ENCODE measurements around the gene FOXF1.

Gene FOXF1

DNA sequence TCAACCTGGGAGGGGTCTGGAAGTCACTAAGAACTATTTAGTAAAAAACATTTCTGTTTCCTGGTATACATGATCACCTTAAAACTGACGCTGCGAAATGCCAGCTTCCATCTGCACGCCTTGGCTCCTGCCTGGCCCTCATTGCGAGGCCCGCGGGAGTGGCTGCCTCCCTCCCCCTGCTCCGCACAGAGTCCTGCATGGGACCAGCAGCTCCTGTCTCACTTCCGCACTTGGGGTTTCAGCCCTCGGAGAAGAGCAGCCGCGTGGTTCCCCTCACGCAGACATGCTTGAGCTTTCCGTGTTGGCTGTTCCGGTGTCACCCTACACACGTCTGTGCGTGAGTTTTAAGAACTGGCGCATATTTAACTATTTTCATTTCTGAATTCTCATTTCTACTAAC is 26.3 kb downstream of the FOXF1 start:
- TF ChIP-seq, protein P1, sequence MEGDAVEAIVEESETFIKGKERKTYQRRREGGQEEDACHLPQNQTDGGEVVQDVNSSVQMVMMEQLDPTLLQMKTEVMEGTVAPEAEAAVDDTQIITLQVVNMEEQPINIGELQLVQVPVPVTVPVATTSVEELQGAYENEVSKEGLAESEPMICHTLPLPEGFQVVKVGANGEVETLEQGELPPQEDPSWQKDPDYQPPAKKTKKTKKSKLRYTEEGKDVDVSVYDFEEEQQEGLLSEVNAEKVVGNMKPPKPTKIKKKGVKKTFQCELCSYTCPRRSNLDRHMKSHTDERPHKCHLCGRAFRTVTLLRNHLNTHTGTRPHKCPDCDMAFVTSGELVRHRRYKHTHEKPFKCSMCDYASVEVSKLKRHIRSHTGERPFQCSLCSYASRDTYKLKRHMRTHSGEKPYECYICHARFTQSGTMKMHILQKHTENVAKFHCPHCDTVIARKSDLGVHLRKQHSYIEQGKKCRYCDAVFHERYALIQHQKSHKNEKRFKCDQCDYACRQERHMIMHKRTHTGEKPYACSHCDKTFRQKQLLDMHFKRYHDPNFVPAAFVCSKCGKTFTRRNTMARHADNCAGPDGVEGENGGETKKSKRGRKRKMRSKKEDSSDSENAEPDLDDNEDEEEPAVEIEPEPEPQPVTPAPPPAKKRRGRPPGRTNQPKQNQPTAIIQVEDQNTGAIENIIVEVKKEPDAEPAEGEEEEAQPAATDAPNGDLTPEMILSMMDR (IDR thresholded peaks at IDR 0.05; ENCODE audit: low read depth, low read length, missing control alignments) = no peak
- in situ Hi-C loops (cut with HindIII; ENCODE audit: low pct_ligation_motif_present, low sequenced_read_pairs) = no loop called here
- H3K36me3 ChIP-seq (replicated peaks) = peaks cover 35% of the 10 kb centered on the region
- no peak overlapping the region for H3K4me3 ChIP-seq (ENCODE audit: low read depth, low read length)
- DNase-seq = no peak
- no peak overlapping the region for H3K27ac ChIP-seq
- no peaks in the 10 kb centered on the region for H3K27me3 ChIP-seq (replicated peaks)

DNA sequence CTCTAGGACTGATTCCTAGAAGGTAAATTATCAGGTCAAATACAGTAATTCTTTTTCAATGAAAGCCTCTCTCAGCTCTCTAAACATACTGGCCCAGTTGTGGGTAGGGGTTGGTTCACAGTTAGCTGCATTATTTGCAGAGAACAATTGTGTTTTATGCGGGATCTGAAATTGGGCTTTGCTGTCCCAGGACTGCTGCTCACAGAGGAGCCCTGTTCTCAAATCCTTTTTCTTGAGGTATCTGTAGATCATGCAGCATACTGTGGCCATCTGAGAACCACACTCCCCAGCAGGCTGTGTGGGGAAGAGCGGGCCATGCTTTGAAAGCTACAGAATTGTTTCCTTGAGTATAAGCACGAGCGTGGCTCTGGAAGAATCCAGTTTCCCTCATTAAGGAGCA is 27.2 kb downstream of the FOXF1 start:
- Histone ChIP-seq H3K36me3 (replicated peaks) (peaks cover 40% of the 10 kb centered on the region), H3K27me3 (replicated peaks) (no peaks in the 10 kb centered on the region), H3K4me3 (ENCODE audit: low read depth, low read length) (no peak overlapping the region), H3K27ac (no peak overlapping the region)
- TF ChIP-seq, protein P1 (IDR thresholded peaks at IDR 0.05; ENCODE audit: low read depth, low read length, missing control alignments) = no peak
- in situ Hi-C loops (cut with HindIII; ENCODE audit: low pct_ligation_motif_present, low sequenced_read_pairs) = no loop called here
- DNase-seq = no peak

DNA sequence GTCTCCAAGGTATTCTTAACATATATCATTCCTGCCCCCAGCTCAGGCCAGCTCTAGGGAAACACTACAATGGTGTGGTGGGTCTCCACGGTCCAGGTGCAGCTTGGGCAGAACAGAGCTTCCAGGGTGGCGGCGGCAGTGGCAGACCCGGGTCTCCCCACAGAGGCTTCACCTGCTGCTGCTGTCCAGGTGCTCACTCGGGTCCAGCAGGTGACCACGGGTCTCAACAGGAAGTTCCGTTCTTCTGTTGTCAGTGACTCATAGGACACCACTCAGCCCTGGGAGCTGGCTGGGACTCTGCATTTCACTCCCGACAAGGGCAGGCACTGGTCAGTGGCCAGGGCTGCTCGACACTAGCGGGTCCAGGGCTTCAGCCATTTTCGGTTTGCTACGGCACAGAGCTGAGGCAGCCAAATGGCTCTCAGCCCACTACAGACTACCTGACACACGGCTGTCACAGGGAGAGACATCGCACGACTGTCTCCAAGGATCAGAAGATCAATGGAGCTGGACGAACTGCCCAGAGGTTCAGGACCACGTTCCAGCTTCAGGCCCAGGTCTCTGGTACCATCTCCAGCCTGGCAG is 28.0 kb downstream of the FOXF1 start:
- TF ChIP-seq, protein P1 (IDR thresholded peaks at IDR 0.05; ENCODE audit: low read depth, low read length, missing control alignments) = no peak
- no peaks in the 10 kb centered on the region for H3K27me3 ChIP-seq (replicated peaks)
- no peak overlapping the region for H3K4me3 ChIP-seq (ENCODE audit: low read depth, low read length)
- peaks cover 40% of the 10 kb centered on the region for H3K36me3 ChIP-seq (replicated peaks)
- DNase-seq = no peak
- in situ Hi-C loops (cut with HindIII; ENCODE audit: low pct_ligation_motif_present, low sequenced_read_pairs) = no loop called here
- no peak overlapping the region for H3K27ac ChIP-seq

DNA sequence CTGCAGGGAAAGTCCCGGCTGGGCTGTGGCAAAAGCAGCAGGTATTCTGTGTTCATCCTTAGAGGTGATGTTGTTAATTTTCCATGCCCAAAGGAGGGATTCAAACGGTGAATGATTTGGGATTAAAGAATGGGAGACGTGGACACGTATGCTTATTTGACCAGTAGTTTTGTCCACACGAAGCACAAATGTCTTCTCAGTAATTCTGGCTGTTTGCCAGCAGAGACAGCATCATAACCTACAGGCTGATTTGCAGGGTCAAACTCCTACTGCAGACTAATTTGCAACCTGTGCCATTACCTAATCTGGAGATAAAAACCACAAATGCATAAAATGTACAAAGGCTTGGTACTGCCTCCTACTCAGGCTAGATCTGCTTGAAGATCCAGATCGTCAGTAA is 30.6 kb downstream of the FOXF1 start:
- no peaks in the 10 kb centered on the region for H3K27me3 ChIP-seq (replicated peaks)
- H3K36me3 ChIP-seq (replicated peaks) = peaks cover 43% of the 10 kb centered on the region
- in situ Hi-C loops (cut with HindIII; ENCODE audit: low pct_ligation_motif_present, low sequenced_read_pairs) = no loop called here
- no peak overlapping the region for H3K4me3 ChIP-seq (ENCODE audit: low read depth, low read length)
- TF ChIP-seq, protein P1 (IDR thresholded peaks at IDR 0.05; ENCODE audit: low read depth, low read length, missing control alignments) = no peak
- DNase-seq = no peak
- H3K27ac ChIP-seq = no peak overlapping the region

DNA sequence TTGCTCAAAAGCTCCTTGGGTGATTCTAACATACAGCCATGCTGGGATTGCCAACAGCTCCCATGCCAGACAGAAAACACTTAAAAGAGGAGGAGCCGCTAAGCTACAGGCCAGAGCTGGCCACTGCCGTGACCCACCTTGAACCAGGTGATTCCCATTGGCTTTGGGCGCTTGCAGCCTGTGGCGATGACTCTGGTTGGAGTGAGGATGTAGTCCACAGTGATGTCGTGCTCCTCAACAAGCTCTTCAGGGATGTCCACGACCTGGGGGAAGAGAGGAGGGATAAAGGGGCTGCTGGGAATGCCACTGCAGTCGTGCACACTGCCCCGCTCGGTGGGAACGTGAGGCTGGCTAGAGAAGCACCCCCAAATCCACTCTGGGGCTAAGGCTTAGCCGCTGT is 31.2 kb downstream of the FOXF1 start:
- Histone ChIP-seq H3K4me3 (ENCODE audit: low read depth, low read length) (no peak overlapping the region), H3K27me3 (replicated peaks) (no peaks in the 10 kb centered on the region), H3K27ac (no peak overlapping the region), H3K36me3 (replicated peaks) (peaks cover 46% of the 10 kb centered on the region)
- DNase-seq = no peak
- TF ChIP-seq, protein P1 (IDR thresholded peaks at IDR 0.05; ENCODE audit: low read depth, low read length, missing control alignments) = no peak
- in situ Hi-C loops (cut with HindIII; ENCODE audit: low pct_ligation_motif_present, low sequenced_read_pairs) = no loop called here

Measured in brain microvascular endothelial cell (primary cell).